ENCODE measurements around the gene CFAP45.

GRCh38 chr1:159936273-159936904 is 36.4 kb upstream of the CFAP45 start:
- TF ChIP-seq CTCF (IDR thresholded peaks at IDR 0.05) (peak; percentile 88 to 99 (median 92)), POLR2A (IDR thresholded peaks at IDR 0.05) (peak in 1 of 2 donors; percentile 10)
